ENCODE data around the gene FRK. TPM values are rescaled to one million over a fixed set of nuclear protein-coding genes. Genes with fewer than 3 reads are reported as not detected.
"Not testable (repeated sequence)": the region's sequence is repeated elsewhere in the genome, so short reads cannot be mapped to it uniquely, and the experiment has no call there.

The FRK gene
- total RNA-seq, 2 experiments from 2014 or later: not detected

DNA sequence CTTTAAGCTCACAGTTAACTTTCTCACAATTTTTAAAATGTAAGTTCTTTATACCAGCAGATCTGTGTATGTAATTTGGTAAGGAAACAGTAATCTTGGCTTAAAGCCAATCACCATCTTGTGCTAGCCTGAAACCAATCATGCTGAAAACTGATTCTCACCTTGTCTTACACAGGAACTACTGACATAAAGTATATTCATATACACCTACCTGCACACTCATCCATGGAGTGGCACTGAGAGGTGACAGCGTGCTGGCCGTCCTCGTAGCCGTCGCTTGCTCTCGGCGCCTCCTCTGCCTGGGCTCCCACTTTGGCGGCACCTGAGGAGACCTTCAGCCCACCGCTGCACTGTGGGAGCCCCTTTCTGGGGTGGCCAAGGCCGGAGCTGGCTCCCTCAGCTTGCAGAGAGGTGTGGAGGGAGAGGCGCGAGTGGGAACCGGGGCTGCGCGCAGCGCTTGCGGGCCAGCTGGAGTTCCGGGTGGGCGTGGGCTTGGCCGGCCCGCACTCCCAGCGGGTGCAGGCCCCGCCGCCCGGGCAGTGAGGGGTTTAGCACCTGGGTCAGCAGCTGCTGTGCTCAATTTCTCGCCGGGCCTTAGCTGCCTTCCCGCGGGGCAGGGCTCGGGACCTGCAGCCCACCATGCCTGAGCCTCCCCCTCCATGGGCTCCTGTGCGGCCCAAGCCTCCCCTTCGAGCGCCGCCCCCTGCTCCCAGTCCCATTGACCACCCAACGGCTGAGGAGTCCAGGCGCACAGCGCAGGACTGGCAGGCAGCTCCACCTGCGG is 171.8 kb downstream of the FRK start:
- H3K4me1 Mint-ChIP-seq (ENCODE audit: low read depth); intact Hi-C loops (cut with micrococcal nuclease); H3K9me3 Mint-ChIP-seq; H3K27ac Mint-ChIP-seq; DNase-seq; H3K27me3 Mint-ChIP-seq (ENCODE audit: low read depth); H3K4me3 Mint-ChIP-seq; H3K36me3 Mint-ChIP-seq (ENCODE audit: low read depth); CTCF ChIA-PET: not testable (repeated sequence)

DNA sequence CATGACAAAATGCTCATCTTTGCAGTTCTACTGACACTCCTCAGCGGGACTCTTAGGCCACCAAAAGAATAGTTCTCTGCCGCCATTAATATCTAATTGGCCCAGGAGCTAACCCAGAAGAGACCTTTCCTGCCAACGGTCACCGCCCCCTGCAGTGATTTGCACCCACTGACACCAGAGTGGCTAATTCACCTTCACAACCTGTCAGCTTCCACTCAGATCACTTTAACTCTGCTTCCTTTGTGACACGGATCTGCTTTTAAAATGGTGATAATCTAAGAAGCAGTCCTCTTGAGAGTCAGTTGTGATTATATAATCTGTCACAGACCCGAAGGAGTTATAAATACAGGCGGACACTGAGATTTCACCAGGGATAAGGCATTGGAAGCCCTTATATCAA is 172.8 kb downstream of the FRK start:
- Mint-ChIP-seq H3K4me3 (no peak overlapping the region), H3K9me3 (no peaks in the 10 kb centered on the region), H3K4me1 (ENCODE audit: low read depth) (peaks cover 5% of the 10 kb centered on the region), H3K27me3 (ENCODE audit: low read depth) (no peaks in the 10 kb centered on the region), H3K36me3 (ENCODE audit: low read depth) (no peaks in the 10 kb centered on the region), H3K27ac (no peak overlapping the region)
- intact Hi-C loops (cut with micrococcal nuclease): no loop called here
- DNase-seq: no peak
- CTCF ChIA-PET: no interaction called here

DNA sequence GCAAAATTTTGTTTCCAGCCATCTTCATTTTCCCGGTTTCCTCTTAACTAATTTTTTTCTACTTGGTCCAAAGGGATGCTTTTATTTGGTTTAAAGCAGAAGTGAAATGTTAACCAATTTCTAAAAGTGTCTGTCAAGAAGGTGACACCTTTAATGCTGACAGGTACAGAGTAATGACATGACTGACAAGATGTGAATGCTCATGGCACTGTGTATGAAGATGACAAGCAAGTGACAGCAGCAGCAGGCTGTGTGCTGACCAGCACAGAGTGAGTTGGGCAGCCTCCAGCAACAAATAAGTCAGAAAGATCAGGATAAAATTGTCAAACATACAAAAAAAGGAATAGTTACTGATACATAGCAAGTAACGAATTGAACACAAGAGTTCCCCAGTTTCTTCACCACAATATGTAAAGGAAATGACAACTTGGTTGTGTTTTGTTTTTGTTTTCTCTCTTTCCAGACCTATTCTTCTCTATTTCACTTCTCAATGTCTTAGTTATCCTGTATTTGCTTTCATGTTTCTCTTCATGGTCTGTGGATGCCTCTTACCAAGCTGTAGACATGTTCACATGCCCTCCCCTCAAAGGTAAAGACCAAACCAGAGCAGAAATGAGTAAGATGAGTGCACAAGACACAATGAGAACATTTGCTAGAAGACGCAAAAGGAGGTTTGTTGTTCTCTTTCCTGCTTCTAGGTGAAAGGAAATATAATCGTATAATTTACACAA is 174.9 kb downstream of the FRK start:
- Mint-ChIP-seq H3K4me1 (ENCODE audit: low read depth) (peaks cover under 1% of the 10 kb centered on the region), H3K9me3 (no peaks in the 10 kb centered on the region), H3K27me3 (ENCODE audit: low read depth) (no peaks in the 10 kb centered on the region), H3K36me3 (ENCODE audit: low read depth) (no peaks in the 10 kb centered on the region), H3K4me3 (no peak overlapping the region), H3K27ac (no peak overlapping the region)
- DNase-seq: no peak
- intact Hi-C loops (cut with micrococcal nuclease): no loop called here
- CTCF ChIA-PET: no interaction called here

DNA sequence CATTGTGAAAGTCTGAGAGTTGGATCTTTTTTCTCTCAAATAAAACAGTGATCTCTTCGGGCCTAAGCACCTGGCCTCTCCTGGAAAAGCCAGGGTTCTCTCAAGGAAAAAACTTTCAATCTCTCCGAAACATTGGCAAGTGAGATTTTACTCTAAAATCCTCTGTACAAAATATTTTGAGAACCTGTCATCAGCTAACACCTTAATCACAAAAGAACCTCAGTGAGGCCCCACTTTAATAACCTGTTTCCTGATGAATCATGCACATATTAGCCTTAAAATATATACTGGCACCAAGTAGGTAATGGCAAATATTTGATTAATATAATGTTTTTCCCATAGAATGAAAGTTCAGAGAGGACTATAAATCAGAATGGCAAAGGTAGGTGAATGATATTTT is 177.9 kb downstream of the FRK start:
- no peaks in the 10 kb centered on the region for H3K27me3 Mint-ChIP-seq (ENCODE audit: low read depth)

GRCh38 chr6:115882174-115882573 is 178.5 kb downstream of the FRK start:
- intact Hi-C loops (cut with micrococcal nuclease): no loop called here
- no peak for DNase-seq
- Mint-ChIP-seq H3K9me3 (no peaks in the 10 kb centered on the region), H3K27me3 (ENCODE audit: low read depth) (no peaks in the 10 kb centered on the region), H3K27ac (no peak overlapping the region), H3K36me3 (ENCODE audit: low read depth) (no peaks in the 10 kb centered on the region), H3K4me1 (ENCODE audit: low read depth) (no peaks in the 10 kb centered on the region), H3K4me3 (no peak overlapping the region)
- CTCF ChIA-PET: no interaction called here

More for the DNA sequence above, 177.9 kb downstream of the FRK start:
- H3K36me3 Mint-ChIP-seq (ENCODE audit: low read depth): no peaks in the 10 kb centered on the region
- H3K4me3 Mint-ChIP-seq: no peak overlapping the region
- intact Hi-C loops (cut with micrococcal nuclease): no loop called here
- H3K4me1 Mint-ChIP-seq (ENCODE audit: low read depth): no peaks in the 10 kb centered on the region
- no peak overlapping the region for H3K27ac Mint-ChIP-seq
- CTCF ChIA-PET: no interaction called here
- DNase-seq: no peak
- no peaks in the 10 kb centered on the region for H3K9me3 Mint-ChIP-seq

Other genes starting within 250 kb of the FRK start
- gene NT5DC1, start 40.0 kb upstream of the FRK start, total RNA-seq: 10 to 100 TPM; 59.7 to 62.6 TPM
- gene COL10A1, start 65.2 kb upstream of the FRK start, total RNA-seq: not detected
- gene TSPYL4, start 193.2 kb upstream of the FRK start, total RNA-seq: 1 to 10 TPM; 7.8 to 8.0 TPM
- gene TSPYL1, start 219.0 kb upstream of the FRK start, total RNA-seq: 10 to 100 TPM; 33.4 to 34.7 TPM